CD4-positive, alpha-beta T cell treated with Interleukin-15 for 1 hour (primary cell): ENCODE data around the gene GPC6.
"Not testable (repeated sequence)": the region's sequence is repeated elsewhere in the genome, so short reads cannot be mapped to it uniquely, and the experiment has no call there.

Source experiments
- DNase-seq: peaks from one replicate; pipeline ENCODE4 v3.0.0-alpha.2; 2020

GPC6 gene

DNA sequence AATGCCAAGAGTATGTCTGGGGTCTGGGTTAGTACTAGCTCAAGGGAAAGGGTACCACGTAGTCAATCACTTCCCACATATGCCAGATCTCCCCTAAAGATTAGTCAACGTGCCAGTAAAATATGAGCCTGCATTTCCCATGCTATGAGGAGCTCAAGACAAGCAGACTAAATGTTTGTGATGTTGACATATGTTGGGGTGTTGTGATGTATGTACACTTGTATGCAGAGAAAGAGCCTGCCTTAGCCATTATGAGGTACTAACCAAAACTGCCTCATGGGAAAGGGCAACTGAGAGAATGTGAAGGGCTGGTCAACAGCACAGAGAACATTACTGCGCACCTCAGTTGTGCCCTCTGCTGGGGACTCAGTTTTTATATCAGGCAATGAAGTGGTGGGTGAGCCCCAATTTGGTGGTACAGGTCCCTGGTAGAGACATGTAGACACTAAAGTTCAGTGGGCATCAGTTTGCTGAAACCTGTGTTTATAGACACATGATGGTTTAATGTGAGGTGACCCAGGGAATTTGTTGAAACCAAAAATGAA is 965.9 kb downstream of the GPC6 start:
- DNase-seq, result no peak

DNA sequence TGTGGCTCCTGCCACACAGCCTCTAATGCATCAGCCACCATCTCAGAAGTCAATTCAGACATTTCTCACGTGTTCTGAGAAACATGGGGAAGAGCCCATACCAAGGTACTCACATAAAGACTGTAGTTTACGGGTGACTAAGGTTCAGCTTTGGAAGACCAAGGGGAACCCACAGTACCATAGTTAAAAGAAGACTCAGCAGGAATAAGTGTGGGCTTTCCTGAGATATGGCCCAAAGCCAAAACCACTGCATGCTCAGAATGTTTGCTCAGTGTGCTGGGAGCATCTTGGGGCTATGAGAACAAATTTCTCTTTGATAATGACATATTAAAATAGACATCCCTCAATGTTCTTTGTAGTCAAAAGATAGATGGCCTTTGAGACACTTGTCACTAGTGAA is 969.1 kb downstream of the GPC6 start:
- DNase-seq, result no peak

- no peak for DNase-seq
Measured at GRCh38 chr13:94196413-94196812, 969.8 kb downstream of the GPC6 start.

- DNase-seq, result no peak
Measured at GRCh38 chr13:94198681-94199080, 972.1 kb downstream of the GPC6 start.

DNA sequence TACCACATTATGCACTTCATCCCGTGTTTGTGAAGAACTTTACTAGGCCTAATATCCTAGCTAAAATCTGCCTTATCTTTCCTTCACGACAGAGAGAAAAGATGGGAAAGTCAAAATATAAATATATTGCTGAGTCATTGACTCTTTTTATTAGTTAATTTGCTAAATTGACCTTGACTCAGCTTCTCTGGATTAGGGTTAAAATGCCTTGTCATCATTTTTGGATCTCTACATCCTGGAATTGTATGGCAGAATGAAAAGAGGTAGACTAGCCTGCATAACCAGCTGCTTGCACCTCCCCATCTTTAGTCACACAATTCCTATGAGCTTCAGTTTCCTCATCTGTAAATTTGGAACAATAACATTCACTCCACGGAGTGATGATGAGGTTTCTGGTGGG is 972.5 kb downstream of the GPC6 start:
- no peak for DNase-seq

- DNase-seq, result no peak
Measured at GRCh38 chr13:94201022-94201421, 974.4 kb downstream of the GPC6 start.

- no peak for DNase-seq
Measured at GRCh38 chr13:94204163-94204562, 977.6 kb downstream of the GPC6 start.

DNA sequence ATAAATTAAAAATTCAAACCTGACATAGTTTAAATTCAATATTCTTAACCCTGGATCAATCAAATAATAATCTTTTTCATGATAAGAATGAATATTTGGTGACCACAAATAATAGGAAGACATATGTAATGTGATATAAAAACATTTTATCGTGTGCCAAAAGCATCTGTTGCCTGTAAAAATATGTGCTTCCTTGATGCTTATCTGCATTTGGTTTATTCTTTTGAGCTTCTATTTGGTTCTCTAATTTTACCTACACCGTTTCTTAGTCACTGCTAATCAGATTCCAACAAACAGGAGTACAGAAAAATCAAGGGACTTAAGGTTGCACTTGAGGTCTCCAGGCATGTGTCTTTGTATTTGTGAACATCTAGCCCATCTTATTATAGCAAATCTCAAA is 978.3 kb downstream of the GPC6 start:
- no peak for DNase-seq

DNA sequence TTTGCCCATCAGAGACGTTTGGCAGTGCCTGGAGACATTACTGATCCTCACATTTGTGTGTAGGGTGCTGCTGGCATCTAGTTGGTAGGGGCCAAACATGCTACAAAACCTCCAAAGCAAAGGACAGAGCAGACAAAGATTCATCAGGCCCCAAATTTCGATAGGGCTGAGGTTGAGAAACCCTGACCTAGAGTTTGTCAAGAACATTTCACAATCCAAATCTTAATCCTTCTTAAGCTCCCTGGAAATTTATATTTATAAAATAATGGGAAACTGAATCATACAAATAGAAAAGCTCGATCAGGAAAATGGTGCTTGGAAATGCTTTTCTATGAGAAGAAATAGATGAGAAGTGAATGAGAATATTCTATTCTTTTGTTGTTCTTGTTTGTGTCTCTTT is 979.3 kb downstream of the GPC6 start:
- no peak for DNase-seq

DNA sequence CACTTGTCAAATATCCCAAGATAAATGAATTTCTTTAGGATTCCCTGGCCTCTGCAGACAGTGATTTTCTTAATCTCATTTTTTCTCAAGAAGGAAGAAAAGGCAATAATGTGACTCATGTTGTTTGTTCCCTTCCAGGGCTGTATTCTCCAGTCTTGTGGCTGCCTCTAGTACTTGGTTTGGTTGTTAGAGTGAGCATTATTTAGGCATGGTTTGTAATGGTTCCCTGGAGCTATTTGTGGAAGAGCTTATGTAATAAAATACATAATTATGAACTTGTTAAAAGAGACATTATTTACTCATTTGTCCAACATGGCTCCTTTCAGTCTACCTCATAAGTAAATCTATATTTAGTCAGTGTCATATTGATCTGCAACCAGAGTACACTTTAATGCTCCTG is 982.5 kb downstream of the GPC6 start:
- DNase-seq, result no peak

- DNase-seq, result not testable (repeated sequence)
Measured at GRCh38 chr13:94209913-94210312, 983.3 kb downstream of the GPC6 start.

DNA sequence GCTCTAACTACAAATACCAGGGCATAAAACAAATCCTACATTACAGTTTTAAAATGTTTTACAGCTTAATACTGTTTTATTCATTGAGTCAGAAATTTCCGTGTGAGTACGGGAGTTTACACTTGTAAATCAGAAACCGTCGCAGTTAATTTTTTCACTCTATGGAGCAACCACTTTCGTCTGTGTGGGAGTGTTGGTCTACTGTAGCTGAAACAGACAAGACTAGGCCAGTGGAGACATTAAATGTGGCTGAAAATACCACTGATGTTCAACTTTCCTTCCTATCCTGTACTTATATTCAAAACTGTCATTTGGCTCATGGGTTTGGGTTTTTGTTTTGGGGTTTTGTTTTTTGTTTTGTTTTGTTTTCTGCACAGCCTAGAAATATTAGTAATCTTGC is 984.2 kb downstream of the GPC6 start:
- no peak for DNase-seq

GRCh38 chr13:94212196-94212595 is 985.6 kb downstream of the GPC6 start:
- no peak for DNase-seq

GRCh38 chr13:94214121-94214520 is 987.5 kb downstream of the GPC6 start:
- no peak for DNase-seq

DNA sequence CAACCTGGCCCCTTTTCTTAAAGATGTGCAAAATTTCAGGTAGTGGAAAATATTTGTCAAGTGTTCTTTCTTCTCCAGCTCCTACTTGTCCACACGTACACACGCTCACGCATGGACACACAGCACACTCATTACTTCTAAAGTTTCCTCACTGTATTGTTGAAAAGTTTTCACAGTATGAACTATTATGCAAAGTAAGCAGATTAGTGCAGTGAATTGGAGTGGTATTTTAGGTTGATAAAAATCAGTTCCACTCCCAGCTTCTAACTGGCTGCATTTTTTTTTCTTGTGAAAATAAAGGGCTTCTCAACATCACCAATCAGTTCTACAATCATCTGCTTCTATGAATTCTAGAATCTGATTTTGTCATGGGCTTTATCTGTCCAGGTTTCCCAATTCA is 988.4 kb downstream of the GPC6 start:
- no peak for DNase-seq

DNA sequence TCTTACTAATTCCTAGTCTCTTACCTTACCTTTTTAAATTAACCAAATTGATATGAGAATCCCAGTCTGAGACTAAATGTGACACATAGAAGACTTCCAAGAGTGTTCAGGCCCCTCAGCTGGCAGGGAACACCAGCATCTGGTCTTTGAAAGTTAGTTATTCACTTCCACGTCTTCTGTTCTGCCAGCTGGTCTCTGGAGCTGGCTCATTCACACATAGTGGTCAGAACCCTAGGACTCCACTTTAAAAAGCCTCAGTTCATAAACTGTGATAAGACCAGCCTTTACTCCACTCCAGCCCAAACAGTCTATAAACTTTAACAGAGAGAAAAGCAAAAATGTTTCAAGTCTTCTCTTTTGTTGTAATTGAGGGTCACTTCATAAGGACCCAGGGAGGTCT is 989.9 kb downstream of the GPC6 start:
- no peak for DNase-seq

DNA sequence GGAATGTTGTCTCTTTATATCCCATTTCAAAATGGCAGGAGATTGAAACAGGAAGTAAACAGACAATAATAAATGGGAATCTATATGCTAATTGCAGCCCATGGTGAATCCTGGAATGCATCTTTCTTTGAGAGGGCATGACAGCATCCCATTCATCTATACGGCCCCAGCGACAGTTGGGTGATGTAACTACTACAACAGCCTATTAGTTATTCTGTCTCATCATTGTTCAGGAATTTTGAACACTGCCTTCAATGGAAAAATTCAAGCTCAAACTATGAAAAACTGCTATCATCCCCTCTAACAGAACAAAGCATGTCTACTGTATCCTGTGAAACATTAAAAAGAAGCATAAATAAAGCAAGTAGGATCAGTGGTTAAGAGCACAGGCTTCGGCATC is 990.8 kb downstream of the GPC6 start:
- DNase-seq, result no peak

GRCh38 chr13:94218537-94218936 is 991.9 kb downstream of the GPC6 start:
- no peak for DNase-seq

DNA sequence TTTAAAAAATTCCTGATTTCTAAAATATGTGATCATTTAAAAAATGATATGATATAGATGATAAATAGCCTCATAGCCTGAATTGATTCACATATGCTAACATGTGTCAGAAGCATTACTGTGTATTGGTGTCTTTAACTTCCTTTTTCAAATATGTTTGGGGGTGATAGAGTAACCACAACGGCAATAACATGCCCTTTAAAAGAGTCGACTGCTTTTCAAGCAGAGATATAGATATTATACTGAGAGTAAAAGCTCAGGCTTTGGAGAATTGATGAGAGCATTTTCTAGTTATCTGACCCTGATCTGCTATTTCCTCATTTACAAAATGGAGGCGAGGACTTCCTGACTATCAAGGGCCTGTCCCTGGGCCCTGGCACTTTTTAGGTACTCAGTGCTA is 992.3 kb downstream of the GPC6 start:
- no peak for DNase-seq

- no peak for DNase-seq
Measured at GRCh38 chr13:94224670-94225069, 998.1 kb downstream of the GPC6 start.

DNA sequence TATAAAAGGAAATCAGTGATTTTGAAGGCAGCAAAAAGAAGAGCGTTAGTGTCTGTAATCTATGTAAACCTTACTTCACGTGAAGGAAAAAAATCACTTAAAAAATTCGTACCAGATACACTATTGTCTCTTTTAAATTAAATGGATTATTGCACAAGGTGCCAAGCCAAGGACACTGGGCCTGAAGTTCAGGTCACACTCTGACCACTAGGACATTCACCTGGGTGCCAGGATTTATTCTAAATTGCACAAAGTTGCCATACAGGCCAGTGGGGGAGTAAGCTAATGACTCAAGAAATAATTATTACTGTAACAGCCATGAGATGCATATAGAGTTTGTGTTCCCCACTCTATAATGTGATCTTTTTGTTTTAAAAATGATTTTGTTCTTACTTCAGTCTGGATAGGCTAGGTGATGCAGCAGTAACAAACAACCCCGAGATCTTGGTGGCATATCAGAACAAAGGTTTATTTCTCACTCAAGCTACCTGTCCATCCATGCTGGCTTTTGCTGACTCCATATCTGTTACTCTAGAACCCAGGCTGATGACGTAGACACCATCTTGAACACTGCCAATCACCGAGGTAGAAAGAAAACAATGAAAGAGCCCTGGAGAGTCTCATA is 1000.8 kb downstream of the GPC6 start:
- DNase-seq, result no peak

DNA sequence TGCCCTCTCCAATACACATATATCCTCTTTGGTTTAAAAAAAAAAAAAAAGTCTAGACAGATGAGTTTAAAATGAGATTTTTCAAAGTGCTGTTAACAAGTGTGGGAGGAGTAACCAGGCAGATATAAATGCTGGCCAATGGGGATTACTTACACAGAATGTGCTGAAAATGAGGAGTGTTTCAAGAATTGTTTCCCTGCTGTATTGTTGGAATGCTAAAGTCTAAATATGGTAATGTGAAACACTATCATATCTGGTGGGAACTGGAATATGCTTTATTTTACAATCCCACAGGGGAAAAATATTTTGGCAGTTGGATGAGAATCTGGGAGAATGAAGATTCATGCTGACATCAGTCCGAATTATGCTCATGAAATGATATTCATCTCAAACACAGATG is 1002.2 kb downstream of the GPC6 start:
- no peak for DNase-seq

GRCh38 chr13:94232161-94232950 is 1005.7 kb downstream of the GPC6 start:
- no peak for DNase-seq

- DNase-seq, result no peak
Measured at GRCh38 chr13:94232956-94233355, 1006.3 kb downstream of the GPC6 start.

- DNase-seq, result no peak
Measured at GRCh38 chr13:94233401-94233800, 1006.8 kb downstream of the GPC6 start.
